ENCODE results near the gene KPNA3. TPM values are rescaled to one million over a fixed set of nuclear protein-coding genes. Genes with fewer than 3 reads are reported as not detected.
A peak's percentile ranks its signal among the peaks of the same experiment; 100 is the strongest.
"Not testable (repeated sequence)": the region's sequence is repeated elsewhere in the genome, so short reads cannot be mapped to it uniquely, and the experiment has no call there.

KPNA3 gene, protein sequence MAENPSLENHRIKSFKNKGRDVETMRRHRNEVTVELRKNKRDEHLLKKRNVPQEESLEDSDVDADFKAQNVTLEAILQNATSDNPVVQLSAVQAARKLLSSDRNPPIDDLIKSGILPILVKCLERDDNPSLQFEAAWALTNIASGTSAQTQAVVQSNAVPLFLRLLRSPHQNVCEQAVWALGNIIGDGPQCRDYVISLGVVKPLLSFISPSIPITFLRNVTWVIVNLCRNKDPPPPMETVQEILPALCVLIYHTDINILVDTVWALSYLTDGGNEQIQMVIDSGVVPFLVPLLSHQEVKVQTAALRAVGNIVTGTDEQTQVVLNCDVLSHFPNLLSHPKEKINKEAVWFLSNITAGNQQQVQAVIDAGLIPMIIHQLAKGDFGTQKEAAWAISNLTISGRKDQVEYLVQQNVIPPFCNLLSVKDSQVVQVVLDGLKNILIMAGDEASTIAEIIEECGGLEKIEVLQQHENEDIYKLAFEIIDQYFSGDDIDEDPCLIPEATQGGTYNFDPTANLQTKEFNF
- total RNA-seq, result 24.9 TPM

DNA sequence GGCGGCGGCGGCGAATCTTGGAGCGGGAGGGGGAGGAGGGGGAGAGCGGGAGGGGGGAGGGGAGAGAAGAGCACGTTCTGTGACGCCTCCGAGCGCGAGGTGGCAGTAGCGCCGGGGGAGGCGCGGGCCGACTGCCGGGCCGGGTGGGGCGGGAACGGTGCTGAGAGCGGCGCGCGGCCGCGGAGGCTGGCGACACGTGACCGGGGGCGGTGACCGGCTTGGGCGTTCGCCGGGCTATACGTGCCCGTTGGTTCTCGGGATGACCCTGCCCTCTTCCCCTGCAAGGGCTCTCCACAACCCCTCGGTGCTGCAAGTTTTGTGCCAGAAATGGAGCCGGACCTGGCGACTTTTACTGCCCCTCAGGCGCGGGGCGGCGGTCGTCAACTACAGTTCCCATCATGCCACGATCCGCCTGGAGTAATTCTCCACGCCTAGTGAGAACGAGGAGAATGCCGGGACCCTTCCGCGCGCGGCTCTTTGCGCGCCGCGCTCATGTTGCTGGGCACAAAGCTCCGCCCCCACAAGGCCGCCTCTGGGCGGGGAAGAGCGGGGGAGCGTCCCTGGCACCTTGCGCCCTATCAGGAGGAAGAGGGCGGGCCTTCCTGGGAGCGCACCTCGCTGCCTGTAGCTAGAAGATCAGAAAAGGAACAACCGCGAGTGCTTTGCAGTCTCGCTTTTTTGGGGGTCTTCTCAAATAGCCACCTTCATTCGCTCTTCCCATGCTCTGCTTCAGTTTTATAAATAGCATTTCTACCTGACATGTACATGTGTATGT, at the start of gene KPNA3:
Gene KPNA3, minus strand, starts transcription at position 133 of the 775 bp plus-strand sequence. CDS start 176 bp downstream, outside the sequence.
- ATAC-seq, result peak; percentile 95

- ATAC-seq, result no peak
Measured at GRCh38 chr13:49841964-49842363, 49.5 kb upstream of the KPNA3 start.

DNA sequence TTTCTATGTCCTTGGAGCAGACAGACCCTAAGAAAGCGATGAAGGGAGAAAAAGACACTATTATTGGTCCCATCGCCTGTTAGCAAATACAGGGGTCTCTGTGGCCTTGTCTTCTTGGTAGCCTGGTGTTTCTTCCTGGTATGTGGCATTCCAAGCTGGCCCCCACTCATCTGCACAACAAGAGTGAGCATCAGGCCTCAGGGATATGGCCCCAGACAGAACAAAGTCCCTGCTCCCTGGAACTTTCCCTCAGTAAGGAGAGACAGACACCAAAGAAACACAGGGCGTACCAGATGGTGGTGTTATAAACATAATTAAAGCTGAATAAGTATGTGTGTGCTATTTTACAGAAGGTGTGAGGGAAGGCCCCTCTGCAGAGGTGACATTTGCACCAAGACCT, 48.2 kb upstream of the KPNA3 start:
- no peak for ATAC-seq

DNA sequence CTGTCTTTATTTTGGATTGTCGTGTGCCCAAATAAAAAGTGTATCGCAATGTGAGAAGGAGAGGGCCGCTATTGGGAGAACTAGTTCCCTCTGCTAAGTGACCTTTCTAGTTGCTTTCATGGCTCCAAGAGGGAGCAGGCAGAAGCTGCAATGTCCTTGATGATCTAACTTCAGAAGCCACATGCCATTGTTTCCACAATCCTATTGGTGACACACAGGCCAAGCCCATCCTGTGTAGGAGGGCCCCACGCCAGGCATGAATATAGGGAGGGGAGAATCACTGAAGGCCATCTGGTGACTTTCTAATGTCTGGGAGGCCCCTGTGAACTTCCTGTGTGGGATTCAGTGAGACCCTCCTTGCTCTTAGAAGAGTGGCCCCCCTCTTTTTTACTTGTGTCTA, 47.8 kb upstream of the KPNA3 start:
- peak; percentile 51 for ATAC-seq

- peak; percentile 24 for ATAC-seq
Measured at GRCh38 chr13:49838989-49839388, 46.5 kb upstream of the KPNA3 start.

- ATAC-seq, result peak; percentile 42
Measured at GRCh38 chr13:49836516-49836915, 44.0 kb upstream of the KPNA3 start.

- ATAC-seq, result no peak
Measured at GRCh38 chr13:49833402-49833801, 40.9 kb upstream of the KPNA3 start.

- no peak for ATAC-seq
Measured at GRCh38 chr13:49831455-49831854, 39.0 kb upstream of the KPNA3 start.

- no peak for ATAC-seq
Measured at GRCh38 chr13:49830721-49831120, 38.2 kb upstream of the KPNA3 start.

GRCh38 chr13:49829715-49830114, 37.2 kb upstream of the KPNA3 start:
- no peak for ATAC-seq

DNA sequence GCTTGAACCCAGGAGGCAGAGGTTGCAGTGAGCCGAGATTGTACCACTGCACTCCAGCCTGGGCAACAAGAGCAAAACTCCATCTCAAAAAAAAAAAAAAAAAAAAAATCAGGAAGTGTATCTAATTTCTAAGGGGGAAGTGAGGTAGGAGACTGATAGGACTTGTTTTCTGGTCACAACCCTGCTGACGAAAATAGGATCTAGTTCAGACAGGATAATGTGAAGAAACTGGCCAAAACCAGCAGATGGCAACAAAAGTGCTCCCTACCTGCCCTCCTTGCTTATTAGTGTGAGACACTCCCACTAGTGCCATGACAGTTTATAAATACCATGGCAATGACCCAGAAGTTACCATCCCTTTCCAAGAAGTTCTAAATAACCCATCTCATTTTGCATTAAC, 36.0 kb upstream of the KPNA3 start:
- peak; percentile 71 for ATAC-seq

DNA sequence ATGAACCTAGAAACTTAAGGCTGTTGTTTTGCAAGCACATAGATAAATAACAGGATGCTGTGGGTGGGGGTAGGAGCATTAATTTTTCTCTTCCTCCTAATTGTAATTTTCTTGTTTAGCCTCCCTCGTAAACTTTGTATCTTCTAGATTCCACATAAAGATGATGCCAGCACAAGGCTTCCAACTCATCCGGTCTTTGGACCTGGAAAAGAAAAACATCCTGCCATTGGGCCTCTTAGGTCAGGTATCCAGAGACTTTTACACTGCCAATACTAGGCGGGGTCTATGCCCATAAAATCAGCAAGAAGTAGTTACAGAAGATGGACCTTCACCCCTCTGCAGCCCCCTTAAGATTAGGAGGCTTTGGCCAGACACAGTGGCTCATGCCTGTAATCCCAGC, 35.4 kb upstream of the KPNA3 start:
- no peak for ATAC-seq

DNA sequence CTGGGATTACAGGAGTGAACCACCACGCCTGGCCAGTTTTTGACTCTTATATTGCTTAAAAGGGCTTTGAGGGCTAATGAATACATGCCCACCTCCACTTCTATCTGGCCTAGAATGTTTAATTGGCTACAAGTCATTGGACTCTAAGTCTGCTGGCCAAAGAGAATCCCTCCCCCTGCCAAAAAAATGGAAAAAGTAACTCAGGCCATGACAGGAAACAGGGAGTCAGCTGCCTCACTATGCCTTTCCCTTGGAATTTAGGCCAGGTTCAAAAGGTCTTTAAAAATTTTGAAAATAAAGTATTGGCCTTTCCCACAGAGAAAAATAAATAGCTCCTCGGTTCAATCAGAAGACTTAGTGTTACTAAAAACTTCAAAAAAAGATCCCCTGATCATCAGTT, 34.9 kb upstream of the KPNA3 start:
- ATAC-seq, result no peak

GRCh38 chr13:49821216-49822009, 28.9 kb upstream of the KPNA3 start:
- ATAC-seq, result peak; percentile 48

DNA sequence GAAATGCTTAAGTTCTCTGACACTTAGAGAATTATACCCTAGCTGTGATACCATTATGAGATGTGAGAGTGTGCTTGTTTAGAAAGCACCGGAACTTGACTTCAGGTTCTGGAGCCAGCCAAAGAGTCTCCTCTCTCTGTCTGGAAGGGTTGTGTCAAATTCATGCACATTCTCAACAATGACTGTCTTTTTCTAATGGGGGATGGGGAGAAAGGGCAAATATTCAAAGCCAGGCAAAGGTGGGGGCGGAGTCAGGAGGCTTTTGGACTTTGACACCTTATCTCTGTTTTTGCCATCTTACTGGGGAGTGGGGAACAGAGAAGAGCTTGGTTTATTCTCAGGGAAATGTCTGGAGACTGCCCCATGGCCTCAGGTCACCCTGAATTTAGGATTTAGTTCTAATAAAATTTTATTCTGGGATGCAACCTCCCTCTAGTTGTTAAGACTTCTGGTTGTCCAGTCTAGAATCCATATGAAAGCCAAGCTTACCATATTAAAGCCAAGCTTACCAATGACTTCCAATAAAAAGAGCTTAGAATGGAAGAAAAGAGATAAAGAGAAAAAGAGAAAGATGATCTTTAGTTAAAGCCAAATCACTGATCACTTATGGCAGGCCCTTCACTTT, 28.2 kb upstream of the KPNA3 start:
- no peak for ATAC-seq

DNA sequence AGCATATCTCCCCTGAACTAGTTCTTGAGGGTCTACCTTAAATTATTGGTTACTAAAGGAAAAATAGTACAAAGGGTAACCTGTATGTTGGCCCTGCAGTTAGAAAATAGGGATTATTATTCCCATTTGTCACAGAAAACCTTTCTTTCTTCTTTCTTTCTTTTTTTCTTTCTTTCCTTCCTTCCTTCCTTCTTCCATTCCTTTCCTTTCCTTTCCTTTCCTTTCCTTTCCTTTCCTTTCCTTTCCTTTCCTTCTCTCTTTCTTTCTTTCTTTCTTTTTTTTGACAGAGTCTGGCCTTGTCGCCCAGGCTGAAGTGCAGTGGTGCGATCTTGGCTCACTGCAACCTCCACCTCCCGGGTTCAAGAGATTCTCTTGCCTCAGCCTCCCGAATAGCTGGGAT, 23.6 kb upstream of the KPNA3 start:
- not testable (repeated sequence) for ATAC-seq

GRCh38 chr13:49814551-49815270, 22.2 kb upstream of the KPNA3 start:
- no peak for ATAC-seq

DNA sequence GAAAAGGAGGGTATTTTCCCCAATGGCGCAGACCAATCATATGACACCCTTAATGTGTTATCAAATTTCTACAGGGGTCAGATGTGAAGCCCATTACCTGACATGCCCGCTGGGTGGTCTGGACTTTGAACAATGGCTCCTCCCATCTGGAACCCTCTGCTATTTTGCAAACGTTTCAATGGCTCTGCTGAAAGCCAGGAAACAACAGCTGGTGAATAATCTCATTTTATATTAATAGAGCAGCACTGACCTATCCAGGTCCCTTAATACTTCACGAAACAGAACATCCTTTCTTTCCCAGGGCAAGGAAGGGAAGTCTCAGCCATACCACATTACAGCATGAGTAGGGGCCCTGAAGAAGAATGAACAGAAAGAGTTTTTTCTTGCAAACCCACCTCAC, 20.3 kb upstream of the KPNA3 start:
- no peak for ATAC-seq

GRCh38 chr13:49811527-49811908, 19.0 kb upstream of the KPNA3 start:
- no peak for ATAC-seq

DNA sequence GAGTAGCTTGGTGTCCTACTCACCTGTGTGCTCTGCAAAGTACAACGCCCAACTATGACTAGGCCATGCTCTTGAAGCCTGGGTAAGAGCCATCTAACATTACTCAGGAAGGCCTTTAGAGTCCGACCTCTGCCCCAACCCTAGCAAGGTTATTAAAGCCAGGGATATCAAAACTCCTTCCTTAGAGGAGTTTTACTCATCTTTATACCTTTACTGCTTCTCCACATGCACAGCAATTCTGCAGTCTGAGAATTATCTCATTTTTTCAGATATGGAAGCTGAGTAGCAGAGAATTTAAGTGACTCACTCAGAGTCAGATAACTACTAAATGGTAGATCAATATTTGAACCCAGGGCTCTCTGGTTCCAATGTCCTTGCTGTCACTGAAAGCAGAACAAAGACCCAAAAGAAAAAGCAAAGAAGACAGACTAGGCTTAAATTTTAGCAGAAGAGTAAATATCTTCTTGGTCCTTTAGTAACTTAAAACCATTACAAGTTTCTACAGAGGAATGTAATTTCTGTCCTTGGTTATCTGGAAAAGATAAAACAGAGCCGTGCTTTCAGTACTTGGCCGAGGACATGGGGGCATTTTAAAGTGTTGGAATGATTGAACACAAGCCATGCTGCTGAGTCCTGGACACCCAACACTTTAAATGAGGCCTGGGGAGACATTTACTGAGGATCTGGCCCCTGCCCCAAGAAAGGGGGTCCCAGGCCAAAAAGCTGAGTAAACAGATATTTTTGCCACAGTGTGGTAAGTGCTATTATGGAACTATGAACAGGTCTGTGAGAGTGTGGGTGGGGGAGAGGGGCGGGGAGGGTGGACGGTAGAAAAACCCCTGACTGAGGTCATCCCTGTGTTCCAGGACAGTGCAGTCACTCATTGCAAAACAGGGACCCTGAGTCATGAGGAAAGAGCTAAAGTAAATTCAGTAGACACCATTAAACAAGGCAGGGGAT, 18.4 kb upstream of the KPNA3 start:
- peak; percentile 62 for ATAC-seq
